Measurements from ENCODE around the gene TCF15. TPM values are rescaled to one million over a fixed set of nuclear protein-coding genes. Genes with fewer than 3 reads are reported as not detected.
"Not testable (repeated sequence)": the region's sequence is repeated elsewhere in the genome, so short reads cannot be mapped to it uniquely, and the experiment has no call there.

TCF15 gene
- total RNA-seq, 2 donors from 2014 or later, result 0.41 TPM; not detected in 1

- no peak overlapping the region for H3K27ac Mint-ChIP-seq
- peaks cover 10 to 11% of the 10 kb centered on the region in 2 donors for H3K36me3 Mint-ChIP-seq
- ATAC-seq (no peak), DNase-seq (ENCODE audit: low spot score in 2 of 2) (no peak)
- H3K9me3 Mint-ChIP-seq, result no peaks in the 10 kb centered on the region
Measured at GRCh38 chr20:646107-646867, 36.2 kb upstream of the TCF15 start.

DNA sequence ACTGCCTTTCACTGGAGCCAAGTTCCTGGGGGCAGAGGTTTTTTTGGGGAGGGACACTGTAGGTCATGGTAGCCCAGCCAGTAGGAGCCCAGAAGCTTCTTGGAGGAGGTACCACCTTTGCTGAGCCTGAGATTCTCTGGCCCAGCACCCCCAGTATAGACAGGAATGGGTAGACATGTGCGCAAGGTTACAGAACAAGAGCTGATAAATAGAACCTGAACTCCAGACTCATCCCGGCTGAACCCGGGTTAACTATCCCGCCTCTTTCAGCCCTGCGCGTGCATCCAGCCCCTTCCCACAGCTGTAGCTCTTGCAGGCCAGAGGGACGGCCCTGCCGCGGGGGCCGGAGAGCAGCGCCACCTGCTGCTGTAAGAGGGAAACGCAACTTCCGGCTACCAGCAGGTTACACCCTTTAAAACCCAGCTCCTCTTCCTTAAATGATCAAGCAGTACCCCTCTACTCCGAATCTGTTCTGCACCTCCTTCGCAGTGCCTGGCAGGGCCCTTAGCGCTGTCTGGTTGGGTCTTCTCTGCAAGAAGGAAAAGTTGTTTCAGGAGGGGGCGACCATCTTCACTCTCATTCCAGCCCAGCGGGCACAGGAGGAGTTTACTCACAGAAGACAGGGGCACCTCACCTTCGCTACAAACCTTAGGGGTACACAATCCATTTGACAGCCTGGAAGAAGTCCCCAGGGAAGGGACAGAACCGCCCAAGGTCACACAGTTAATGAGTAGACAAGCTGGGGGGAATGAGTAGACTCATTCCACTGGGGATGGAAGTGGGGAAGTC, 35.4 kb upstream of the TCF15 start:
- peak; percentile 86 to 87 for ATAC-seq
- peak; percentile 74 to 83 for DNase-seq (ENCODE audit: low spot score in 2 of 2)
- no peak overlapping the region for H3K27ac Mint-ChIP-seq

GRCh38 chr20:644692-645317, 34.7 kb upstream of the TCF15 start:
- peaks cover 10 to 11% of the 10 kb centered on the region in 2 donors for H3K36me3 Mint-ChIP-seq
- no peak overlapping the region for H3K27ac Mint-ChIP-seq
- no peaks in the 10 kb centered on the region for H3K9me3 Mint-ChIP-seq
- no peak for DNase-seq (ENCODE audit: low spot score in 2 of 2)
- no peak for ATAC-seq

More for the DNA sequence above, 35.4 kb upstream of the TCF15 start:
- Mint-ChIP-seq H3K9me3 (no peaks in the 10 kb centered on the region), H3K36me3 (peaks cover 10 to 11% of the 10 kb centered on the region in 2 donors)

- H3K27ac Mint-ChIP-seq, result no peak overlapping the region
- no peaks in the 10 kb centered on the region for H3K9me3 Mint-ChIP-seq
- H3K36me3 Mint-ChIP-seq, result peaks cover 0 to 1% of the 10 kb centered on the region in 2 donors
- ATAC-seq (no peak), DNase-seq (ENCODE audit: low spot score in 2 of 2) (no peak)
Measured at GRCh38 chr20:642398-643174, 32.5 kb upstream of the TCF15 start.

DNA sequence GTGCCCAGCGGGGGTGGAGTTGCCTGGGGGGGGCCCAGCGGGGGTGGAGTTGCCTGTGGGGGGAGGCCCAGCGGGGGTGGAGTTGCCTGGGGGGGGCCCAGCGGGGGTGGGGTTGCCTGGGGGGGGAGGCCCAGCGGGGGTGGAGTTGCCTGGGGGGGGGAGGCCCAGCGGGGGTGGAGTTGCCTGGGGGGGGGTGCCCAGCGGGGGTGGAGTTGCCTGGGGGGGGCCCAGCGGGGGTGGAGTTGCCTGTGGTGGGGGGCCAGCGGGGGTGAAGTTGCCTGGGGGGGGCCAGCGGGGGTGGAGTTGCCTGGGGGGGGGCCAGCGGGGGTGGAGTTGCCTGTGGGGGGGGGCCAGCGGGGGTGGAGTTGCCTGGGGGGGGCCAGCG, 31.9 kb upstream of the TCF15 start:
- not testable (repeated sequence) for H3K27ac Mint-ChIP-seq; DNase-seq (ENCODE audit: low spot score in 2 of 2)

DNA sequence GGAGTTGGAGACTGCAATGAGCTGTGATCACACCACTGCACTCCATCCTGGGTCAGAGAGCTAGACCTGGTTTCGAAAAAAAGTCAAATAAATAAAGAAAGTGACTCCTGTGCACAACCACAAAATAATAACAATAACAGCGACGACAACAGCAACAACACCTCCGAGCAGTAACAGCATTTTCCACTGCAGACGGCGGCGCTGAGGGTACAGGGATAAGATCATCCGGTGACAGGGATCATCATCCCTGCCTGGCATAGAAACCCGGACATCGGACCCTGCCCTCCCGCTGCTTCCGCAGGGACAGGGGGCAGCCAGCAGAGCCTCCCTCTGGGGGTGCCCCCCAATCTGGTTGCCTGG, 31.4 kb upstream of the TCF15 start:
- Mint-ChIP-seq H3K9me3 (no peaks in the 10 kb centered on the region), H3K27ac (peak overlapping the region in 1 of 2 donors; percentile 57), H3K36me3 (no peaks in the 10 kb centered on the region)
- ATAC-seq (no peak), DNase-seq (ENCODE audit: low spot score in 2 of 2) (no peak)

More for the DNA sequence above, 31.9 kb upstream of the TCF15 start:
- not testable (repeated sequence) for H3K9me3 Mint-ChIP-seq, H3K36me3 Mint-ChIP-seq, ATAC-seq

GRCh38 chr20:640674-641515, 30.8 kb upstream of the TCF15 start:
- ATAC-seq, result no peak
- H3K36me3 Mint-ChIP-seq, result no peaks in the 10 kb centered on the region
- H3K9me3 Mint-ChIP-seq, result no peaks in the 10 kb centered on the region
- H3K27ac Mint-ChIP-seq, result no peak overlapping the region
- DNase-seq (ENCODE audit: low spot score in 2 of 2), result no peak

DNA sequence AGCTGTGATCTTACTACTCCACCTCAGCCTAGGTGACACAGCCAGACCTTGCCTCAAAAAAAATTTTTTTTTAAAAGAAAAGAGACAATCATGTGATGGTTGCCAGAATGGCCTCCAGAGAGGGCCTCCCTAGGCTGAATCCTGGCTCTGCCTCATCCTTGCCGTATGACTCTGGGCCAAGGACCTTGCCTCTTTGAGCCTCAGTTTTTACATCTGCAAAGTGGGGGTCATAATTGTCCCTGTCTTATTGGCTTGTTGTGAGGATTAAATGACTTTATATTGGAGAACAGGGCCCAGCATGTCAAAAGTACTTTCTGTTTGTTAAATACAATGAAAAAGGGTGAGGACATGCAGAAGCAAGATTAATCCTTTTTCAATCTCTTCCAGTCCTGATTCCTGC, 28.5 kb upstream of the TCF15 start:
- Mint-ChIP-seq H3K36me3 (no peaks in the 10 kb centered on the region), H3K27ac (no peak overlapping the region), H3K9me3 (no peaks in the 10 kb centered on the region)
- ATAC-seq (no peak), DNase-seq (ENCODE audit: low spot score in 2 of 2) (no peak)

DNA sequence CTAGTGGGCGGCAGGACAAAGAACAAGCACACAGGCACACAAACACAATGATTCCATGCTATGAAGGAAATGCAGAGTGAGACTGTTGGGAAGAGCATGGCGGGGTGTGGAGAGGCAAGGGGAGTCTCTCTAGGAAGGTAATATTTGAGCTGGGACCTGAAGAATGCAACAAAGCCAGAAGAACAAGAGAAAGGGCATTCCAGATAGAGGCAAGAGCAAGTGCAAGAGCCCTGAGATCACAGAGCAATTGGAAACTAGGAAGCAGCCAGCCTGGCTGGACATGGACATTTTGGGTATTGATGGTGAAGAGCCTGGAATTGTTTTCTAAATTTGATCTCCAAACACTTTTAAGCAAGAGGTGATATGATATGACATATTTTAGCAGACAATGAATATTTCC, 27.4 kb upstream of the TCF15 start:
- ATAC-seq (no peak), DNase-seq (ENCODE audit: low spot score in 2 of 2) (no peak)
- Mint-ChIP-seq H3K9me3 (no peaks in the 10 kb centered on the region), H3K27ac (no peak overlapping the region), H3K36me3 (no peaks in the 10 kb centered on the region)

- H3K36me3 Mint-ChIP-seq, result no peaks in the 10 kb centered on the region
- ATAC-seq (no peak), DNase-seq (ENCODE audit: low spot score in 2 of 2) (no peak)
- H3K27ac Mint-ChIP-seq, result no peak overlapping the region
- H3K9me3 Mint-ChIP-seq, result no peaks in the 10 kb centered on the region
Measured at GRCh38 chr20:635893-636338, 25.8 kb upstream of the TCF15 start.

GRCh38 chr20:635028-635892, 25.2 kb upstream of the TCF15 start:
- Mint-ChIP-seq H3K27ac (no peak overlapping the region), H3K9me3 (no peaks in the 10 kb centered on the region), H3K36me3 (no peaks in the 10 kb centered on the region)
- DNase-seq (ENCODE audit: low spot score in 2 of 2) (no peak), ATAC-seq (no peak)

- no peak overlapping the region for H3K27ac Mint-ChIP-seq
- ATAC-seq, result no peak
- no peaks in the 10 kb centered on the region for H3K9me3 Mint-ChIP-seq
- H3K36me3 Mint-ChIP-seq, result no peaks in the 10 kb centered on the region
- no peak for DNase-seq (ENCODE audit: low spot score in 2 of 2)
Measured at GRCh38 chr20:634148-634925, 24.2 kb upstream of the TCF15 start.

DNA sequence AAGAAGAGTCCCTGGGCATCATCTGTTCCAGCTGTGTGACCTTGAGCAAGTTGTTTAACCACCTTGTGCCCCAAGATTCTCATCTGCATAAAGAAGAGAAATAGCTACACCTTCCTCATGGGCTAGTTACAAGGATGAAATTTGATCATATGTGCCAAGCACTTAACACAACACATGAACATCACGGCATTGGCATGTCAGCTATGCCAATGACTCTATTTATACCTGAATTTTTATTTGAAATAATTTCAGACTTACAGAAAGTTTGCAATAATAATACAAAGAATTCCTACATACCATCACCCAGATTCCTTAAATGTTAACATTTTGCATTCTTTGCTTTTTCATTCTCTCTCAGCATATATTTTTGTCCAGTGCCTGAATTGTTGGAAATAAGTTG, 21.0 kb upstream of the TCF15 start:
- no peak overlapping the region for H3K27ac Mint-ChIP-seq
- no peaks in the 10 kb centered on the region for H3K9me3 Mint-ChIP-seq
- DNase-seq (ENCODE audit: low spot score in 2 of 2) (no peak), ATAC-seq (no peak)
- no peaks in the 10 kb centered on the region for H3K36me3 Mint-ChIP-seq

DNA sequence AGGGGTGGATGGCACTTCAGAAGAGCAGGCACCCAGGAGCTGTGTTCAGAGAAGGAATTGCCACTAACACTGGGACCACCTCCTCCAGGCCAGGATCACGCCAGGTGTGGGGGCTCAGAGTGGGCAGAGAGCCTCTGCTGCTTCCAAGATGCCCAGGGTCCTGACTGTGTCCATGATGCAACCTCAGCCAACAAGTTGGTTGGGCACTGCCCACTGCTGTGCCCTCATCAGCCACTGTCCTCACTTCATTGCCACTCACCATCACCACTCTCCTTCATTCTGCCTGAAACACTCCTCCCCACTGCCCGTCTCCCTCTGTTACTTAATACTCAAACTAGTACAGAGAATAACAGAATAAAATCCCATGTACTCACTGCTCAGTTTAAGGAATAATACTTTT, 16.5 kb upstream of the TCF15 start:
- DNase-seq (ENCODE audit: low spot score in 2 of 2), result no peak
- no peak for ATAC-seq
- no peaks in the 10 kb centered on the region for H3K36me3 Mint-ChIP-seq
- H3K9me3 Mint-ChIP-seq, result no peaks in the 10 kb centered on the region
- no peak overlapping the region for H3K27ac Mint-ChIP-seq
